BJ (cell line): Measurements from ENCODE around the gene LCN1. TPM values are rescaled to one million over a fixed set of nuclear protein-coding genes. Genes with fewer than 3 reads are reported as not detected.
"Not testable (repeated sequence)": the region's sequence is repeated elsewhere in the genome, so short reads cannot be mapped to it uniquely, and the experiment has no call there.

Source experiments
- CTCF ChIA-PET: fragments of 350-600 bp; formaldehyde crosslinking; extraction: SDS; loops from one replicate; lab custom pipeline; 2021; ENCODE audit warnings: antibody characterized with exemption, inconsistent platforms; lab: Yijun Ruan, JAX
- POLR2A ChIA-PET: fragments of 300-600 bp; sonication (Branson Sonifier 250); formaldehyde crosslinking; extraction: SDS; loops from one replicate; lab custom pipeline; 2021; ENCODE audit warnings: antibody characterized with exemption; lab: Charles Lee
- DNase-seq: peaks from one replicate; pipeline ENCODE4 v3.0.0-alpha.2; 2011; ENCODE audit warnings: low read depth
- H3K27me3 ChIP-seq: 2 replicates; pipeline ENCODE4 v1.6.0; 2011; ENCODE audit warnings: low read length; ENCODE audit not compliant: control insufficient read depth, insufficient read depth
- H3K36me3 ChIP-seq: 2 replicates; pipeline ENCODE4 v1.5.1; 2011; ENCODE audit warnings: low read length; ENCODE audit not compliant: control insufficient read depth, insufficient read depth
- H3K4me3 ChIP-seq: 2 replicates; pipeline ENCODE4 v1.5.1; 2011; ENCODE audit warnings: low read depth, mild to moderate bottlenecking, control low read depth, low read length
- CTCF ChIP-seq: IDR thresholded peaks from 2 replicates; pipeline ENCODE4 v1.5.1; 2011; ENCODE audit warnings: low read depth, mild to moderate bottlenecking, control low read depth, inconsistent platforms, low read length, moderate library complexity; ENCODE audit not compliant: insufficient read depth
- polyA plus RNA-seq: library from polyadenylated mRNA; depleted of rRNA; stranded (reverse); fragments of >200 nt; gene quantifications from 2 replicates; pipeline ENCODE4 v1.2.3, GENCODE V29; 2011

Gene LCN1
- polyA plus RNA-seq, 1 experiment: not detected

DNA sequence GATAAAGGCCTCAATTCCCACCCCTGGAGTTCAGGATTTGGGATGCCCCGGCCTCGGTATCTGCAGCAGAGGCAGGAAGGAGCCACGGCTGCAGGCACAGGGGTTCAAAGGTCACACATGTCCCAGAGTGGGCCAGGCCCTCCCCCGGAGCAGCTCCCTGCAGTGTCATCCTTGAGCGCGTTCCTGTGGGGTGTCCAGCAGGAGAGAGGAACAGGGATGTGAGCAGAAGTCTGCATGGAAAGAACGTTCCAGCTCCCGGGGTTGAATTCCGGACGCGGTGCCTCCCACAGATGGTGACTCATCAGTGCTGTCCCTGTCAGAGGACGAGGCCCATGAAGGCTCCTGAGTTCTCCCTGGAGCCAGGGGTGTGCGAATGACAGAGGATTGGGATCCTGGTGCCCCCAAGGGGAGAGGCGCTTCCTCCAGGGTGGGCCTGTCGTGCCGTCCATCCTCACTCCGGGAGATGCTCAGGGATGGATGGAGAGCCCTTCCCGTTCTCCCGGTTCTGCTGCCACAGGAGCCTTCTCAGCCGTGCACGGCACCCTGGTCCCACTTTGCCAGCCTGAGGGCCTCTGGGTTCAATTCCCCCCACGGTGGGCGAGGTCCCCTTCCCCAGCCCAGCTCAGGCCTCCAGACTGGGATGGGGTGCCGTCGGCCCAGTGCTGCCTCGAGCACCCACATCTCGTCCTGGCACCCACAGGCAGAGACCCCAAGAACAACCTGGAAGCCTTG lies 3.1 kb downstream of the LCN1 start:
- Histone ChIP-seq H3K27me3 (no peaks in the 10 kb centered on the region; the same call in 1 of the 2 replicates), H3K36me3 (no peaks in the 10 kb centered on the region), H3K4me3 (no peak overlapping the region)
- no peak for DNase-seq
- POLR2A ChIA-PET: no interaction called here
- CTCF ChIA-PET: interaction anchor here (0.9 kb wide), 1 partner anchor 20 kb away, joined by 3 read pairs; no protein-coding TSS in a partner anchor
- TF ChIP-seq CTCF: no peak

DNA sequence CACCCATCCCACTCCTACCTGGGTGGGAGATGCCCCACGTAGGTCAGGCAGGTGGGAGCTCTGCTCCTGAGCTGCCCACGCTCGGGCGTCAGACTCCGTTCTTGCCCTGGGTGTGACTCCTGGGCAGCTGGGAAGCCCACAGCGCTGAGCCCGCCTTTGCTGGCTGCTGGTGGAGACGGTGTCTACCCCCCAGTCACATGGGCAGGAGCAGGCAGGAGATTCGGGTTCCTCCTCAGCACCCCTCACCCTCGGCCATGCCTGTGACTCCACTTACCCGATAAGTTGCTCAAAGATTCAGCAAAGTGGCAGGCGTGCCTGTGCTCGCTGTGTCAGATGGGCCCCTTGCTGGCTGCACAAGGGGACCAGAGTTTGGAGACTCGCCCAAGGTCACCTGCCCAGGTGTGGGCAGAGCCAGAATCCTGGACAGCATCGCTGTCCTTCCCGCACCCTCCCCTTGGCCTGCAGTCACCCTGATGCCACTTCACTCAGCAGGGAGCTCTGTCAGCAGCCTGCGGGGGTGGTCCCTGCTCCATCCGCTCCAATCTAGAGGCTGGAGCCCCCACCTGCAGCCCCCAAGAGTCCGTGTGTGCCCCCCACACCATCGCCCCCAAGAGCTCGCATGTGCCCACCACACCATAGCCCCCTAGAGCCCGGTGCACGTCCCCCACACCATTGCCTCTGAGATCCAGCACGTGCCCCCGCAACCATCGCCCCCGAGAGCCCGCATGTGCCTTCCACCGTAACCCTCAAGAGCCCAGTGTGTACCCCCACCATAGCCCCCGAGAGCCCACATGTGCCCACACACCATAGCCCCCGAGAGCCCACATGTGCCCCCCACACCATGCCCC lies 4.2 kb downstream of the LCN1 start:
- no peaks in the 10 kb centered on the region for H3K36me3 ChIP-seq
- DNase-seq: no peak
- ChIA-PET CTCF (interaction anchor here (0.6 to 0.9 kb wide), 3 partner anchors 11 to 21 kb away, joined by 3 to 5 read pairs (median 3); no protein-coding TSS in a partner anchor), POLR2A (no interaction called here)
- no peak for TF ChIP-seq CTCF
- H3K27me3 ChIP-seq: no peaks in the 10 kb centered on the region; the same call in 1 of the 2 replicates
- H3K4me3 ChIP-seq: no peak overlapping the region

GRCh38 chr9:135526089-135526729 lies 5.0 kb downstream of the LCN1 start:
- H3K4me3 ChIP-seq: no peak overlapping the region
- no peaks in the 10 kb centered on the region for H3K36me3 ChIP-seq
- TF ChIP-seq CTCF: no peak
- no peak for DNase-seq
- ChIA-PET POLR2A (no interaction called here), CTCF (interaction anchor here (0.6 kb wide), 1 partner anchor 15 kb away, joined by 5 read pairs; no protein-coding TSS in a partner anchor)
- H3K27me3 ChIP-seq: no peaks in the 10 kb centered on the region; the same call in 1 of the 2 replicates

- no peaks in the 10 kb centered on the region for H3K36me3 ChIP-seq
- TF ChIP-seq CTCF: no peak
- CTCF ChIA-PET: no interaction called here
- H3K4me3 ChIP-seq: no peak overlapping the region
- POLR2A ChIA-PET: no interaction called here
- no peaks in the 10 kb centered on the region; the same call in 1 of the 2 replicates for H3K27me3 ChIP-seq
- no peak for DNase-seq
Measured at GRCh38 chr9:135526730-135527571, 5.7 kb downstream of the LCN1 start.

DNA sequence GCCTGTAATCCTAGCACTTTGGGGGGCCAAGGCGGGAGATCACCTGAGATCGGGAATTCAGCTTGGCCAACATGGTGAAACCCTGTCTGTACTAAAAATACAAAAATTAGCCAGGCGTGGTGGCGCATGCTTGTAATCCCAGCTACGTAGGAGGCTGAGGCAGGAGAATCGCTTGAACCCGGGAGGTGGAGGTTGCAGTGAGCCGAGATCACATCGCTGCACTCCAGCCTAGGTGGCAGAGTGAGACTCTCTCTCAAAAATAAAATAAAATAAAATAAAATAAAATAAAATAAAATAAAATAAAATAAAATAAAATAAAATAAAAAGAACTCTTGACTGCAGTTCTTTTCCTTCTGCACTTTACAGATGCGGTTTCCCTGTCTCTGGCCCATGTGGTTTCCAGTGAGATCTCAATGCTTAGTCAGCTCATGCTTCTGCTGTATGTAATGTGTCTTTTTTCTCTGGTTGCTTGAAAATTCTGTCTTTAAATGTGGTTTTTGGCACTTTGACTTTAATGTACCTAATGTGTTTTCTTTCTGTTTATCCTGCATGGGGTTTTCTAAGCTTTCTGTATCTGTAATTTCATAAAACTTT lies 7.7 kb downstream of the LCN1 start:
- CTCF ChIA-PET, H3K4me3 ChIP-seq, H3K27me3 ChIP-seq, H3K36me3 ChIP-seq, POLR2A ChIA-PET, DNase-seq: not testable (repeated sequence)
